ENCODE results near the gene CELSR1. TPM values are rescaled to one million over a fixed set of nuclear protein-coding genes. Genes with fewer than 3 reads are reported as not detected.

The CELSR1 gene
- total and polyA plus RNA-seq, 2 donors (not counting 1 experiment from before 2014, with no cell fraction given): 30.2 to 34.8 TPM

DNA sequence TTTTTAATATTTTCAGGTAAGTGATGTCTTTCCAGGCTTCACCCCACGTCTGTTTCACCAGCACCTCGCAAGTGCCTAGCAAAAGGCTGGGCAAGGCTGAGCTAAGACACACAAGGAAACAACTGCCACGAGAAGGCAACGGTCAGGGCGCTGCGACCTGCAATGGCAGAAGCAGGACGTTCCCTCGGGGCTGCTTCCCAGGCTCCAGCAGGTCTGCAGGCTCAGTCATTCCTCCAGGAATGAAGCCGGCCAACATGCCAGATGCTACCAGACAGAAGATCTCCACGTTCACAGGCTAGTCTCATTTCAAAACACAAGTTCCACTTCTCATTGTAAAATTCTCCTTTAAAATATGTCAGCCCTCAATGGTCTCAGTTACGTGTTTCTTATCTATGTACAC is 45.5 kb downstream of the CELSR1 start:
- Histone ChIP-seq H3K4me2 (replicated peaks; ENCODE audit: low read depth, low read length, poor library complexity, severe bottlenecking) (no peak overlapping the region), H3K27me3 (replicated peaks in 1 of 4; ENCODE audit: control extremely low read depth in 1 of 4, control insufficient read depth in 3 of 4, insufficient read depth in 4 of 4, low read length in 3 of 4) (no peaks in the 10 kb centered on the region), H3K9me3 (ENCODE audit: control extremely low read depth in 1 of 3, control insufficient read depth in 2 of 3, insufficient read depth in 1 of 3, low read length in 2 of 3) (no peaks in the 10 kb centered on the region), H3K4me1 (ENCODE audit: control insufficient read depth in 2 of 2, insufficient read depth in 2 of 2, low read length in 2 of 2) (no peaks in the 10 kb centered on the region), H3K79me2 (ENCODE audit: control insufficient read depth, insufficient read depth, low read length) (no peaks in the 10 kb centered on the region), H3K27ac (ENCODE audit: low read length in 2 of 2) (no peak overlapping the region), H3K4me3 (ENCODE audit: control extremely low read depth in 1 of 5, extremely low read depth in 1 of 5, insufficient read depth in 1 of 5, low read depth in 2 of 5, low read length in 4 of 5) (no peak overlapping the region), H2AFZ (ENCODE audit: insufficient read depth, low read depth, low read length, poor library complexity, severe bottlenecking) (no peak overlapping the region), H3K36me3 (replicated peaks in 1 of 2; ENCODE audit: control extremely low read depth in 1 of 2, control insufficient read depth in 1 of 2, extremely low read depth in 1 of 2, insufficient read depth in 2 of 2, low read length in 1 of 2) (no peaks in the 10 kb centered on the region), H3K9ac (ENCODE audit: low read length) (no peak overlapping the region), H4K20me1 (ENCODE audit: control insufficient read depth, insufficient read depth, low read length, poor library complexity, severe bottlenecking) (no peaks in the 10 kb centered on the region)
- DNase-seq (no peak), ATAC-seq (ENCODE audit: low read depth) (no peak)
- no peaks in the 10 kb centered on the region for H3K9me3 Mint-ChIP-seq (ENCODE audit: insufficient read depth)
- H3K27ac Mint-ChIP-seq: no peak overlapping the region
- TF ChIP-seq CTCF (IDR thresholded peaks at IDR 0.05): no peak
- no peak for TF ChIP-seq EZH2 (IDR thresholded peaks at IDR 0.05; ENCODE audit: borderline replicate concordance, insufficient read depth, low read depth, low read length, poor library complexity, severe bottlenecking)
- peaks cover 8% of the 10 kb centered on the region for H3K27me3 Mint-ChIP-seq
- WGBS (ENCODE audit: insufficient coverage): 92% methylated on average over 11 of the region's 11 CpGs
- no peak overlapping the region for H3K4me3 Mint-ChIP-seq
- ChIA-PET POLR2A (no interaction called here), CTCF (interaction anchor here (1.9 kb wide), 1 partner anchor 125 kb away, joined by 4 read pairs; no protein-coding TSS in a partner anchor)
- H3K4me1 Mint-ChIP-seq: no peaks in the 10 kb centered on the region
- intact Hi-C loops (cut with micrococcal nuclease): no loop called here

DNA sequence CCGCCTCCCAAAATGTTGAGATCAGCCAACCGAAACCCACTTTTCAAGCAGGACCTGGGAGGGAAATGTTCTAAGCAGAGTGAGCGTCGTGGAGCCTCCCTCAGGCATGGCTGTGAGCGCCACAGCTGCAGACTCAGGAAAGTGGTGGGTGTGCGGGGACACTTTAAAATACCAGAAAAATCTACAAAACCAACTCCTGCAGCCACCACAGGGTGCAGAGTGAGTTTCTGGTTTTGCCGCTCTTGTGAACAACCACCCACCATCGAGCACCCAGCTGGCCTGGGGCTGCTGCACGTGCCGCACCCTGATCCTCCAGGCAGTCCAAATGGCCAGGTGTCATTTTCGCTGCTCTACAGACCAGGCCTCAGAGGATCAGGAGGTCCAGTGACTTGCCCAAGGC is 46.9 kb downstream of the CELSR1 start:
- ChIA-PET POLR2A (no interaction called here), CTCF (no interaction called here)
- TF ChIP-seq EZH2 (IDR thresholded peaks at IDR 0.05; ENCODE audit: borderline replicate concordance, insufficient read depth, low read depth, low read length, poor library complexity, severe bottlenecking) (no peak), CTCF (IDR thresholded peaks at IDR 0.05) (no peak)
- Histone ChIP-seq H3K9ac (ENCODE audit: low read length) (no peak overlapping the region), H3K36me3 (replicated peaks in 1 of 2; ENCODE audit: control extremely low read depth in 1 of 2, control insufficient read depth in 1 of 2, extremely low read depth in 1 of 2, insufficient read depth in 2 of 2, low read length in 1 of 2) (no peaks in the 10 kb centered on the region), H3K79me2 (ENCODE audit: control insufficient read depth, insufficient read depth, low read length) (no peaks in the 10 kb centered on the region), H2AFZ (ENCODE audit: insufficient read depth, low read depth, low read length, poor library complexity, severe bottlenecking) (no peak overlapping the region), H4K20me1 (ENCODE audit: control insufficient read depth, insufficient read depth, low read length, poor library complexity, severe bottlenecking) (no peaks in the 10 kb centered on the region), H3K4me3 (ENCODE audit: control extremely low read depth in 1 of 5, extremely low read depth in 1 of 5, insufficient read depth in 1 of 5, low read depth in 2 of 5, low read length in 4 of 5) (no peak overlapping the region), H3K4me1 (ENCODE audit: control insufficient read depth in 2 of 2, insufficient read depth in 2 of 2, low read length in 2 of 2) (no peaks in the 10 kb centered on the region), H3K27ac (ENCODE audit: low read length in 2 of 2) (no peak overlapping the region), H3K9me3 (ENCODE audit: control extremely low read depth in 1 of 3, control insufficient read depth in 2 of 3, insufficient read depth in 1 of 3, low read length in 2 of 3) (no peaks in the 10 kb centered on the region), H3K4me2 (replicated peaks; ENCODE audit: low read depth, low read length, poor library complexity, severe bottlenecking) (no peak overlapping the region), H3K27me3 (replicated peaks in 1 of 4; ENCODE audit: control extremely low read depth in 1 of 4, control insufficient read depth in 3 of 4, insufficient read depth in 4 of 4, low read length in 3 of 4) (no peaks in the 10 kb centered on the region)
- H3K27ac Mint-ChIP-seq: no peak overlapping the region
- no peaks in the 10 kb centered on the region for H3K4me1 Mint-ChIP-seq
- peaks cover 9% of the 10 kb centered on the region for H3K27me3 Mint-ChIP-seq
- intact Hi-C loops (cut with micrococcal nuclease): no loop called here
- DNase-seq (no peak), ATAC-seq (ENCODE audit: low read depth) (no peak)
- H3K9me3 Mint-ChIP-seq (ENCODE audit: insufficient read depth): no peaks in the 10 kb centered on the region
- 44% methylated on average over 8 of the region's 11 CpGs for WGBS (ENCODE audit: insufficient coverage)
- H3K4me3 Mint-ChIP-seq: no peak overlapping the region
